ENCODE data around the gene TCFL5. TPM values are rescaled to one million over a fixed set of nuclear protein-coding genes. Genes with fewer than 3 reads are reported as not detected.

Gene TCFL5
- total RNA-seq, 1 experiment from 2014 or later = 20.4 TPM

DNA sequence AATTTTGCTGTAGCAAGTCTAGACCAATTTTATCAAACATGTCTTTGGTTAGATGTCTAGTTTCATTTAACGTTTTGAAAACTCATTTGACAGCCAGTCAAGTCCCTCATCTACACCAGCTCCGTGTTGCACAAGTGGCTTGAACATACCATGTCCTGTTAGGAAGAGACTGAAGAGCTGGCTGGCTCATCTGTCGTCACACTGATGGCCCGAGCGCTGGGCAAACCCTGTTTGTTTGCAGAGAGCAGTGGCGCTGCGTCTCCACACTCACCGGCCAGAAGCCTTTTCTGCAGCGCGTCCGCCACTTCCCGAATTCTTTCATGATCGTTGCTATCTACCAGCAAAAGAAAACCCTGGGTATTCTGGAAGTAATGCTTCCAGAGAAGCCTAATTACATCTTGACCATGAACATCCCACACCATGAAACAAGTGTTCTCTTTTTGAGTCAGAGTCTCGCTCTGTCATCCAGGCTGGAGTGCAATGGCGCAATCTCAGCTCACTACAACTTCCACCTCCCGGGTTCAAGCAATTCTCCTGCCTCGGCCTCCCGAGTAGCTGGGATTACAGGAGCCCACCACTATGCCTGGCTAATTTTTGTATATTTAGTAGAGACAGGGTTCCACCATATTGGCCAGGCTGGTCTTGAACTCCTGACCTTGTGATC is 10.7 kb upstream of the TCFL5 start:
- Mint-ChIP-seq H3K27me3 (ENCODE audit: low read depth) (no peaks in the 10 kb centered on the region; the same call in 1 of the 2 replicates), H3K27ac (no peak overlapping the region), H3K36me3 (no peaks in the 10 kb centered on the region), H3K4me3 (no peak overlapping the region), H3K9me3 (no peaks in the 10 kb centered on the region), H3K4me1 (peaks cover 24% of the 10 kb centered on the region)
- ATAC-seq (no peak), DNase-seq (ENCODE audit: low spot score) (no peak)
- no peak for TF ChIP-seq ZNF532 (CRISPR knock-in tag; IDR thresholded peaks at IDR 0.05; ENCODE audit: borderline replicate concordance)
- no peak for TF ChIP-seq FOXP1 (CRISPR knock-in tag; IDR thresholded peaks at IDR 0.05; ENCODE audit: borderline replicate concordance)
- TF ChIP-seq FOXJ3 (CRISPR knock-in tag; IDR thresholded peaks at IDR 0.05; ENCODE audit: borderline replicate concordance) = no peak
- POLR2A ChIA-PET = no interaction called here
- CTCF ChIA-PET = interaction anchor here (0.5 to 1.6 kb wide), 5 partner anchors 11 to 611 kb away, joined by 3 to 6 read pairs (median 4); no protein-coding TSS in a partner anchor

DNA sequence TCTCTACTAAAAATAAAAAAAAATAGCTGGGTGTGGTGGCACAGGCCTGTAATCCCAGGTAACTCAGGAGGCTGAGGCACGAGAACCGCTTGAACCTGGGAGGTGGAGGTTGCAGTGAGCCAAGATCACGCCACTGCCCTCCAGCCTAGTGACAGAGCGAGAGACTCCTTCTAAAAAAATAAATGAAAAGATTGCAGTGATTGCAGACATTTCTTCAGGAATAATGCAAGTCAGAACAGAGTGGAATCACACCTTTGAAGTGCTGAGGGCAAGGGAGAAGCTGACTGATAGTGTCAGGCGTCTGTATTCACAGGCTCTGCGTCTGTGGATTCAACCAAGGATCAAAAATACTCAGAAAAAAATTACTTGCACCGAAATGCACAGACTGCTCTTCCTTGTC is 2.6 kb upstream of the TCFL5 start:
- no peaks in the 10 kb centered on the region for H3K9me3 Mint-ChIP-seq
- DNase-seq (ENCODE audit: low spot score) (no peak), ATAC-seq (no peak)
- H3K4me1 Mint-ChIP-seq = peaks cover 23% of the 10 kb centered on the region
- no peaks in the 10 kb centered on the region for H3K36me3 Mint-ChIP-seq
- no peak overlapping the region for H3K4me3 Mint-ChIP-seq
- CTCF ChIA-PET = no interaction called here
- H3K27ac Mint-ChIP-seq = no peak overlapping the region
- TF ChIP-seq GRHL2 (CRISPR knock-in tag; IDR thresholded peaks at IDR 0.05; ENCODE audit: insufficient replicate concordance, severe bottlenecking) = no peak
- no peak for TF ChIP-seq CREB1 (CRISPR knock-in tag; IDR thresholded peaks at IDR 0.05)
- peak; percentile 89 for TF ChIP-seq ZNF317 (CRISPR knock-in tag; IDR thresholded peaks at IDR 0.05; ENCODE audit: borderline replicate concordance, low read depth)
- POLR2A ChIA-PET = no interaction called here
- H3K27me3 Mint-ChIP-seq (ENCODE audit: low read depth) = peaks cover 3% of the 10 kb centered on the region; the same call in 1 of the 2 replicates

DNA sequence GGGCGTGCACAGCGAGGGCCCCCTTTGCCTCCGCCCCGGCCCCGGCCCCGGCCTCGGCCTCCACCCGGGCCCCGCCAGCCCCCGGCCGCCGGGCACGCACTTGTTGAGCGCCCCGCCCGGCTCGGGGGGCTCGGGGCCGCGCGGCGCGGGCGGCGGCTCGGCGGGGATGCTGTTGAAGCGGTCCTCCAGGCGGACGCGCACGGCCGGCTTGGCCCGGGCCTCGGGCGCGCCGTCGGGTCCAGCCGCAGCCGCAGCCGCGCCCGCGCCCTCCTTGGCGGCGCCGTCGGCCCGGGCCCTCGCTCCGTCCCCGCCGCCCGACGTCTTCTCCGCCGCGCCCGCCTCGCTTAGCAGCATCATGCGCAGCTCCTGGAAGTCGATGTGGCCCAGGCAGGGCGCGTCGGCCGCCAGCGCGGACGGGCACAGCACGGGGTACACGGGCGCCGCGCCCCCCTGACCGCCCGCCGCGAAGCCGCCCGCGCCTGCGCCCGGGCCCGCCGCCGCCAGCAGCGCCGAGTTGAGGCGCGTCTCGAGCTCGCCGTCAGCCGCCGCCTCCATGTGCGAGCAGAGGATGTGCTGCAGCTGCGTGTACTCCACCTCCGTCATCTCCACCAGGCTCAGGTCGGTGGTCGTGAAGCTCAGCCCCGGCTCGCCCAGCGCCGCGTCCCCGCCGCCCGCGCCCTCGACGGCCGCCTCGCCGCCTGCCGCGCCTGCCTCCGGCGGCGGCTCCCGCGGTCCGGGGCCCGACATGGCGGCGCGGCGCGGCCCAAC is 514 bp downstream of the TCFL5 start:
- Mint-ChIP-seq H3K4me1 (peaks cover 28% of the 10 kb centered on the region), H3K4me3 (peak overlapping the region; percentile 24; the same call in 1 of the 2 replicates), H3K27ac (no peak overlapping the region), H3K36me3 (peaks cover 12% of the 10 kb centered on the region), H3K9me3 (no peaks in the 10 kb centered on the region), H3K27me3 (ENCODE audit: low read depth) (peaks cover 3% of the 10 kb centered on the region; the same call in 1 of the 2 replicates)
- ChIA-PET POLR2A (interaction anchor here (0.5 to 1.1 kb wide), 4 partner anchors 14 to 76 kb away, joined by 3 to 4 read pairs (median 4); partner anchors contain the start of gene GID8), CTCF (interaction anchor here (0.6 to 2.6 kb wide), 14 partner anchors 14 to 361 kb away, joined by 3 to 13 read pairs (median 4); partner anchors contain the start of gene OGFR)
- peak; percentile 9 for ATAC-seq
- no peak for DNase-seq (ENCODE audit: low spot score)
- TF ChIP-seq ATF6 (CRISPR knock-in tag; IDR thresholded peaks at IDR 0.05) = no peak
- TF ChIP-seq, protein P1, sequence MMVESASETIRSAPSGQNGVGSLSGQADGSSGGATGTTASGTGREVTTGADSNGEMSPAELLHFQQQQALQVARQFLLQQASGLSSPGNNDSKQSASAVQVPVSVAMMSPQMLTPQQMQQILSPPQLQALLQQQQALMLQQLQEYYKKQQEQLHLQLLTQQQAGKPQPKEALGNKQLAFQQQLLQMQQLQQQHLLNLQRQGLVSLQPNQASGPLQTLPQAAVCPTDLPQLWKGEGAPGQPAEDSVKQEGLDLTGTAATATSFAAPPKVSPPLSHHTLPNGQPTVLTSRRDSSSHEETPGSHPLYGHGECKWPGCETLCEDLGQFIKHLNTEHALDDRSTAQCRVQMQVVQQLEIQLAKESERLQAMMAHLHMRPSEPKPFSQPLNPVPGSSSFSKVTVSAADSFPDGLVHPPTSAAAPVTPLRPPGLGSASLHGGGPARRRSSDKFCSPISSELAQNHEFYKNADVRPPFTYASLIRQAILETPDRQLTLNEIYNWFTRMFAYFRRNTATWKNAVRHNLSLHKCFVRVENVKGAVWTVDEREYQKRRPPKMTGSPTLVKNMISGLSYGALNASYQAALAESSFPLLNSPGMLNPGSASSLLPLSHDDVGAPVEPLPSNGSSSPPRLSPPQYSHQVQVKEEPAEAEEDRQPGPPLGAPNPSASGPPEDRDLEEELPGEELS (CRISPR knock-in tag; IDR thresholded peaks at IDR 0.05) = peak; percentile 11; the same call in 1 of the 2 replicates
- TF ChIP-seq E2F4 (CRISPR knock-in tag; IDR thresholded peaks at IDR 0.05; ENCODE audit: borderline replicate concordance, low read depth) = no peak
- TF ChIP-seq, protein P2, sequence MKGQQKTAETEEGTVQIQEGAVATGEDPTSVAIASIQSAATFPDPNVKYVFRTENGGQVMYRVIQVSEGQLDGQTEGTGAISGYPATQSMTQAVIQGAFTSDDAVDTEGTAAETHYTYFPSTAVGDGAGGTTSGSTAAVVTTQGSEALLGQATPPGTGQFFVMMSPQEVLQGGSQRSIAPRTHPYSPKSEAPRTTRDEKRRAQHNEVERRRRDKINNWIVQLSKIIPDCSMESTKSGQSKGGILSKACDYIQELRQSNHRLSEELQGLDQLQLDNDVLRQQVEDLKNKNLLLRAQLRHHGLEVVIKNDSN (CRISPR knock-in tag; IDR thresholded peaks at IDR 0.05) = no peak
- no peak for TF ChIP-seq NR3C1 (CRISPR knock-in tag; conservative IDR thresholded peaks at IDR 0.05; ENCODE audit: low read depth)
- TF ChIP-seq, protein P3, sequence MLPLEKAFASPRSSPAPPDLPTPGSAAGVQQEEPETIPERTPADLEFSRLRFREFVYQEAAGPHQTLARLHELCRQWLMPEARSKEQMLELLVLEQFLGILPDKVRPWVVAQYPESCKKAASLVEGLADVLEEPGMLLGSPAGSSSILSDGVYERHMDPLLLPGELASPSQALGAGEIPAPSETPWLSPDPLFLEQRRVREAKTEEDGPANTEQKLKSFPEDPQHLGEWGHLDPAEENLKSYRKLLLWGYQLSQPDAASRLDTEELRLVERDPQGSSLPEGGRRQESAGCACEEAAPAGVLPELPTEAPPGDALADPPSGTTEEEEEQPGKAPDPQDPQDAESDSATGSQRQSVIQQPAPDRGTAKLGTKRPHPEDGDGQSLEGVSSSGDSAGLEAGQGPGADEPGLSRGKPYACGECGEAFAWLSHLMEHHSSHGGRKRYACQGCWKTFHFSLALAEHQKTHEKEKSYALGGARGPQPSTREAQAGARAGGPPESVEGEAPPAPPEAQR (CRISPR knock-in tag; IDR thresholded peaks at IDR 0.05) = no peak
- TF ChIP-seq TEAD1 (CRISPR knock-in tag; IDR thresholded peaks at IDR 0.05) = no peak
- no peak for TF ChIP-seq GRHL2 (CRISPR knock-in tag; IDR thresholded peaks at IDR 0.05; ENCODE audit: insufficient replicate concordance, severe bottlenecking)
- TF ChIP-seq TP53 (CRISPR knock-in tag; IDR thresholded peaks at IDR 0.05) = no peak
- peak; percentile 26; the same call in 1 of the 2 replicates for TF ChIP-seq FOXK1 (CRISPR knock-in tag; IDR thresholded peaks at IDR 0.05)
- TF ChIP-seq, protein P4, sequence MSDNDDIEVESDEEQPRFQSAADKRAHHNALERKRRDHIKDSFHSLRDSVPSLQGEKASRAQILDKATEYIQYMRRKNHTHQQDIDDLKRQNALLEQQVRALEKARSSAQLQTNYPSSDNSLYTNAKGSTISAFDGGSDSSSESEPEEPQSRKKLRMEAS (CRISPR knock-in tag; IDR thresholded peaks at IDR 0.05) = no peak

Data from WTC11 (cell line).